MM.1S (cell line): Measurements from ENCODE around the gene MTX1.

Experiments used
- DNase-seq: peaks from one replicate; pipeline ENCODE4 v3.0.0-alpha.2; 2015
- H2AFZ ChIP-seq: fragments of 300-600 bp; sonication (generic); 2 replicates; pipeline ENCODE4 v1.6.0; 2016; ENCODE audit warnings: antibody characterized with exemption, low read length
- H3F3A ChIP-seq: fragments of 300-600 bp; sonication (generic); 2 replicates; pipeline ENCODE4 v1.6.1; 2016; ENCODE audit warnings: mild to moderate bottlenecking, antibody characterized with exemption, low read length, moderate library complexity, mixed read lengths; ENCODE audit not compliant: insufficient read depth
- H3K27ac ChIP-seq: fragments of 300-600 bp; sonication (generic); 2 replicates; pipeline ENCODE4 v1.5.1; 2016; ENCODE audit warnings: mild to moderate bottlenecking, low read length
- H3K27me3 ChIP-seq: fragments of 300-600 bp; sonication (generic); replicated peaks from 2 replicates; pipeline ENCODE4 v1.6.0; 2016; ENCODE audit warnings: low read length; ENCODE audit not compliant: insufficient read depth
- H3K36me3 ChIP-seq: fragments of 300-600 bp; sonication (generic); replicated peaks from 2 replicates; pipeline ENCODE4 v1.6.1; 2016; ENCODE audit warnings: mild to moderate bottlenecking, low read length, mixed read lengths; ENCODE audit not compliant: insufficient read depth
- H3K4me1 ChIP-seq: fragments of 300-600 bp; sonication (generic); 2 replicates; pipeline ENCODE4 v1.6.1; 2016; ENCODE audit warnings: low read length, mixed read lengths
- H3K4me2 ChIP-seq: fragments of 300-600 bp; sonication (generic); 2 replicates; pipeline ENCODE4 v1.6.0; 2016; ENCODE audit warnings: low read depth, low read length
- H3K4me3 ChIP-seq: fragments of 300-600 bp; sonication (generic); 2 replicates; pipeline ENCODE4 v1.5.1; 2016; ENCODE audit warnings: low read length, mixed read lengths
- H3K79me2 ChIP-seq: fragments of 300-600 bp; sonication (generic); 2 replicates; pipeline ENCODE4 v1.6.1; 2016; ENCODE audit warnings: mixed run types, low read length, mixed read lengths
- H3K9ac ChIP-seq: fragments of 300-600 bp; sonication (generic); 2 replicates; pipeline ENCODE4 v1.6.1; 2016; ENCODE audit warnings: low read length, mixed read lengths
- H3K9me2 ChIP-seq: fragments of 300-600 bp; sonication (generic); replicated peaks from 2 replicates; pipeline ENCODE4 v1.6.1; 2016; ENCODE audit warnings: mild to moderate bottlenecking, low read length, mixed read lengths; ENCODE audit not compliant: insufficient read depth
- H3K9me3 ChIP-seq: fragments of 300-600 bp; sonication (generic); replicated peaks from 2 replicates; pipeline ENCODE4 v1.6.1; 2016; ENCODE audit warnings: mild to moderate bottlenecking, low read length, mixed read lengths; ENCODE audit not compliant: insufficient read depth
- H4K20me1 ChIP-seq: fragments of 300-600 bp; sonication (generic); 2 replicates; pipeline ENCODE4 v1.6.1; 2016; ENCODE audit warnings: mild to moderate bottlenecking, low read length, moderate library complexity, mixed read lengths; ENCODE audit not compliant: insufficient read depth
- CTCF ChIP-seq: fragments of 300-600 bp; sonication (generic); IDR thresholded peaks from 2 replicates; pipeline ENCODE4 v1.5.1; 2016; ENCODE audit warnings: antibody characterized with exemption, low read length, mixed read lengths
- EZH2 ChIP-seq: fragments of 300-600 bp; sonication (generic); optimal IDR thresholded peaks from 2 replicates; pipeline ENCODE3; 2017; ENCODE audit warnings: low read depth, mild to moderate bottlenecking, antibody characterized with exemption, low read length, mixed read lengths
- EZH2phosphoT487 ChIP-seq: fragments of 300-600 bp; sonication (generic); IDR thresholded peaks from 2 replicates; pipeline ENCODE4 v1.6.1; 2018; ENCODE audit warnings: antibody characterized with exemption, low read length

Gene MTX1

GRCh38 chr1:155171836-155172731, 36.4 kb upstream of the MTX1 start:
- Histone ChIP-seq H3K27me3 (peaks cover 23% of the 10 kb centered on the region), H3K4me1 (peaks cover 24% of the 10 kb centered on the region), H3K9ac (peak overlapping the region; percentile 80), H3K4me3 (peak overlapping the region; percentile 78), H2AFZ (peak overlapping the region; percentile 83), H3K79me2 (peaks cover 18% of the 10 kb centered on the region), H3K9me3 (no peaks in the 10 kb centered on the region), H3K27ac (no peak overlapping the region; the same call in 1 of the 2 replicates), H3K4me2 (peak overlapping the region; percentile 82), H3K36me3 (no peaks in the 10 kb centered on the region), H3K9me2 (no peaks in the 10 kb centered on the region), H3F3A (0 out of 2 replicates have a peak, but pooled peaks cover 5% of the 10 kb centered on the region), H4K20me1 (no peaks in the 10 kb centered on the region)
- no peak for DNase-seq
- no peak for TF ChIP-seq CTCF
- TF ChIP-seq EZH2: no peak
- no peak for TF ChIP-seq EZH2phosphoT487

GRCh38 chr1:155172732-155173477, 35.6 kb upstream of the MTX1 start, which contains the start of gene KRTCAP2:
KRTCAP2 (minus strand) TSS chr1:155173304; CDS start chr1:155173224, 80 bp downstream.
- Histone ChIP-seq H3K27ac (peak within 1 kb of the TSS; percentile 30; the same call in 1 of the 2 replicates), H3K27me3 (peaks cover 31% of the 10 kb centered on the region), H3K36me3 (no peaks in the 10 kb centered on the region), H3K4me2 (peak within 1 kb of the TSS; percentile 82), H4K20me1 (no peaks in the 10 kb centered on the region), H3F3A (0 out of 2 replicates have a peak, but pooled peaks cover 5% of the 10 kb centered on the region), H3K4me1 (peaks cover 21% of the 10 kb centered on the region), H3K9me2 (no peaks in the 10 kb centered on the region), H3K9me3 (no peaks in the 10 kb centered on the region), H3K9ac (peak within 1 kb of the TSS; percentile 80), H3K4me3 (peak within 1 kb of the TSS; percentile 78), H3K79me2 (peaks cover 18% of the 10 kb centered on the region), H2AFZ (peak within 1 kb of the TSS; percentile 83)
- peak; percentile 99 for DNase-seq
- TF ChIP-seq EZH2phosphoT487: no peak
- TF ChIP-seq CTCF: peak; percentile 99
- no peak for TF ChIP-seq EZH2

GRCh38 chr1:155173478-155174323, 34.8 kb upstream of the MTX1 start, which contains the start of gene TRIM46:
TRIM46 (plus strand) TSS chr1:155173849; CDS start chr1:155173967, 118 bp downstream.
- Histone ChIP-seq H3K4me1 (peaks cover 21% of the 10 kb centered on the region), H3K4me2 (peak within 1 kb of the TSS; percentile 82), H3F3A (0 out of 2 replicates have a peak, but pooled peaks cover 5% of the 10 kb centered on the region), H4K20me1 (no peaks in the 10 kb centered on the region), H3K4me3 (peak within 1 kb of the TSS; percentile 78), H3K9ac (peak within 1 kb of the TSS; percentile 80), H2AFZ (peak within 1 kb of the TSS; percentile 83), H3K79me2 (peaks cover 18% of the 10 kb centered on the region), H3K27me3 (peaks cover 36% of the 10 kb centered on the region), H3K27ac (peak within 1 kb of the TSS; percentile 30; the same call in 1 of the 2 replicates), H3K36me3 (no peaks in the 10 kb centered on the region), H3K9me2 (no peaks in the 10 kb centered on the region), H3K9me3 (no peaks in the 10 kb centered on the region)
- no peak for DNase-seq
- TF ChIP-seq CTCF (0 out of 2 replicates have a peak, but pooled peaks have one; percentile 2), EZH2phosphoT487 (no peak), EZH2 (peak; percentile 96)
